Gastrocnemius medialis (tissue), 4 donors: Measurements from ENCODE around the gene LZTS2. TPM values are rescaled to one million over a fixed set of nuclear protein-coding genes. Genes with fewer than 3 reads are reported as not detected.

Experiments
- ATAC-seq, 2 donors: fragments of 150-250 bp; one replicate each; pipeline ENCODE4 v1.9.1; 2016
- DNase-seq, 2 donors: peaks; one replicate each; pipeline ENCODE4 v3.0.0-alpha.2; 2019
- H3K27ac ChIP-seq, 4 donors: fragments of 200-600 bp; sonication (generic); 1 replicate in 1 of 4; 2 replicates in 3 of 4; pipeline ENCODE4 v1.5.1; 2016 to 2018; ENCODE audit warnings: mild to moderate bottlenecking in 2 of 4, moderate library complexity in 1 of 4
- H3K27me3 ChIP-seq, 3 donors: fragments of 200-600 bp; sonication (generic) in 2 of 3; 1 replicate in 1 of 3; 2 replicates in 2 of 3; pipeline versions ENCODE4 v1.5.1 to v1.6.0; 2016 to 2019; ENCODE audit warnings: mild to moderate bottlenecking in 1 of 3, moderate library complexity in 1 of 3
- H3K36me3 ChIP-seq, 2 donors: fragments of 200-600 bp; sonication (generic) in 1 of 2; one replicate each; pipeline ENCODE4 v1.5.1; 2017 to 2018
- H3K4me1 ChIP-seq, 2 donors: fragments of 200-600 bp; sonication (generic) in 1 of 2; one replicate each; pipeline ENCODE4 v1.5.1; 2016 to 2017; ENCODE audit warnings: mild to moderate bottlenecking in 2 of 2
- H3K4me3 ChIP-seq, 4 donors: fragments of 200-600 bp; sonication (generic) in 3 of 4; 1 replicate in 1 of 4; 2 replicates in 3 of 4; pipeline ENCODE4 v1.5.1; 2016 to 2019; ENCODE audit warnings: mild to moderate bottlenecking in 2 of 4
- H3K9me3 ChIP-seq, 3 donors: fragments of 200-600 bp; sonication (generic) in 2 of 3; 1 replicate in 1 of 3; 2 replicates in 2 of 3; pipeline ENCODE4 v1.5.1; 2016 to 2019
- CTCF ChIP-seq, 5 experiments: fragments of 450-650 bp in 3 of 5; fragments of 200-600 bp in 2 of 5; sonication (generic) in 2 of 5; IDR thresholded peaks in 4 of 5; conservative IDR thresholded peaks in 1 of 5; 1 replicate in 4 of 5; 2 replicates in 1 of 5; pipeline ENCODE4 v1.5.1; 2016 to 2019; ENCODE audit warnings: antibody characterized with exemption in 5 of 5, mild to moderate bottlenecking in 3 of 5, moderate library complexity in 3 of 5
- POLR2A ChIP-seq, 2 donors: fragments of 450-650 bp; IDR thresholded peaks; one replicate each; pipeline ENCODE4 v1.6.1; 2017; ENCODE audit warnings: antibody characterized with exemption in 2 of 2, mild to moderate bottlenecking in 2 of 2, moderate library complexity in 2 of 2
- in situ Hi-C, 4 donors: fragments of 200-750 bp; cut with MboI; loops; one replicate each; pipeline versions ENCODE4 v1.15.0 to v1.8.0; 2017; ENCODE audit warnings: low sequenced_read_pairs in 4 of 4
- intact Hi-C: fragments of 100-400 bp; cut with DNase I; formaldehyde crosslinking; loops from one replicate; pipeline ENCODE4 v1.15.1; 2023; ENCODE audit warnings: low total_unique reads
- total RNA-seq, 4 donors: library from RNA; depleted of rRNA; stranded (reverse); fragments of >200 nt; gene quantifications; one replicate each; pipeline versions ENCODE4 v1.1.0 to v1.2.3, GENCODE V29; 2016

Gene LZTS2
- total RNA-seq, 4 donors from 2014 or later = 22.5 to 44.7 (median 26.7) TPM

GRCh38 chr10:101014230-101014884, 14.7 kb downstream of the LZTS2 start:
- in situ Hi-C loops = no loop called here
- Histone ChIP-seq H3K27me3 (no peaks in the 10 kb centered on the region), H3K4me1 (peaks cover 5 to 13% of the 10 kb centered on the region in 2 donors), H3K4me3 (no peak overlapping the region), H3K36me3 (no peaks in the 10 kb centered on the region), H3K27ac (no peak overlapping the region), H3K9me3 (no peaks in the 10 kb centered on the region)
- TF ChIP-seq POLR2A (IDR thresholded peaks at IDR 0.05) (no peak), CTCF (IDR thresholded peaks at IDR 0.05 in 4 of 5, conservative IDR thresholded peaks at IDR 0.05 in 1 of 5) (peak; percentile 91 to 96 (median 93))
- peak; percentile 72 to 82 for ATAC-seq
- peak; percentile 64 to 79 for DNase-seq
- intact Hi-C loops = loop anchor here (1.0 kb wide), 2 partner anchors 20 to 45 kb away; partner anchors contain the start of gene SEMA4G

- no peak overlapping the region for H3K27ac ChIP-seq
- peaks cover 5 to 13% of the 10 kb centered on the region in 2 donors for H3K4me1 ChIP-seq
- intact Hi-C loops = loop anchor here (1.0 kb wide), 2 partner anchors 21 to 46 kb away; partner anchors contain the start of gene SEMA4G
- H3K36me3 ChIP-seq = no peaks in the 10 kb centered on the region
- no peak for ATAC-seq
- no peaks in the 10 kb centered on the region for H3K9me3 ChIP-seq
- DNase-seq = no peak
- H3K27me3 ChIP-seq = no peaks in the 10 kb centered on the region
- in situ Hi-C loops = no loop called here
- TF ChIP-seq CTCF (IDR thresholded peaks at IDR 0.05 in 4 of 5, conservative IDR thresholded peaks at IDR 0.05 in 1 of 5) (no peak), POLR2A (IDR thresholded peaks at IDR 0.05) (no peak)
- H3K4me3 ChIP-seq = no peak overlapping the region
Measured at GRCh38 chr10:101014966-101015581, 15.5 kb downstream of the LZTS2 start.

GRCh38 chr10:101015582-101015973, 16.0 kb downstream of the LZTS2 start:
- in situ Hi-C loops = no loop called here
- Histone ChIP-seq H3K27ac (no peak overlapping the region), H3K4me3 (no peak overlapping the region), H3K36me3 (no peaks in the 10 kb centered on the region), H3K27me3 (no peaks in the 10 kb centered on the region), H3K9me3 (no peaks in the 10 kb centered on the region), H3K4me1 (peaks cover 5 to 13% of the 10 kb centered on the region in 2 donors)
- DNase-seq (no peak), ATAC-seq (no peak)
- TF ChIP-seq POLR2A (IDR thresholded peaks at IDR 0.05) = no peak
- TF ChIP-seq CTCF (IDR thresholded peaks at IDR 0.05 in 4 of 5, conservative IDR thresholded peaks at IDR 0.05 in 1 of 5) = no peak
- intact Hi-C loops = no loop called here

GRCh38 chr10:101016814-101017213, 17.2 kb downstream of the LZTS2 start:
- Histone ChIP-seq H3K9me3 (no peaks in the 10 kb centered on the region), H3K27ac (no peak overlapping the region), H3K4me3 (no peak overlapping the region), H3K27me3 (no peaks in the 10 kb centered on the region), H3K36me3 (no peaks in the 10 kb centered on the region), H3K4me1 (peaks cover 5 to 13% of the 10 kb centered on the region in 2 donors)
- ATAC-seq = no peak
- DNase-seq = no peak
- in situ Hi-C loops = no loop called here
- intact Hi-C loops = no loop called here
- TF ChIP-seq POLR2A (IDR thresholded peaks at IDR 0.05) (no peak), CTCF (IDR thresholded peaks at IDR 0.05 in 4 of 5, conservative IDR thresholded peaks at IDR 0.05 in 1 of 5) (no peak)
